SK-N-SH treated with all-trans-retinoic acid at 6 μM for 48 hours (cell line): ENCODE data around the gene ERN2.

Source experiments
- ATAC-seq: fragments of 200-7000 bp; cut with Tn5 transposase; 3 replicates; pipeline ENCODE4 v1.9.1; 2020; ENCODE audit warnings: mild to moderate bottlenecking, moderate library complexity
- ARNTL ChIP-seq: fragments of 450-650 bp; formaldehyde crosslinking; IDR thresholded peaks from 2 replicates; pipeline ENCODE4 v1.5.0; 2020; ENCODE audit warnings: low read depth, mild to moderate bottlenecking, moderate library complexity, borderline replicate concordance
- GLIS3 ChIP-seq: fragments of 250-450 bp; sonication (Bioruptor Pico); IDR thresholded peaks from 2 replicates; pipeline ENCODE4 v1.5.0; 2020; ENCODE audit warnings: mild to moderate bottlenecking, moderate library complexity
- ISL1 ChIP-seq: fragments of 250-450 bp; sonication (Bioruptor Pico); IDR thresholded peaks from 2 replicates; pipeline ENCODE4 v2.1.2; 2022; ENCODE audit warnings: mild to moderate bottlenecking, moderate library complexity
- OSR1 ChIP-seq: fragments of 250-450 bp; sonication (Bioruptor Pico); IDR thresholded peaks from 2 replicates; pipeline ENCODE4 v1.8.0; 2022; ENCODE audit warnings: moderate library complexity, mild to moderate bottlenecking, inconsistent platforms
- PPARA ChIP-seq: fragments of 250-450 bp; sonication (Bioruptor Pico); IDR thresholded peaks from 2 replicates; pipeline ENCODE4 v1.5.0; 2020; ENCODE audit warnings: mild to moderate bottlenecking, borderline replicate concordance
- TCF4 ChIP-seq: fragments of 250-450 bp; sonication (Bioruptor Pico); IDR thresholded peaks from 2 replicates; pipeline ENCODE4 v1.8.0; 2021; ENCODE audit warnings: mild to moderate bottlenecking, moderate library complexity, borderline replicate concordance
- TOX ChIP-seq: fragments of 250-450 bp; sonication (Bioruptor Pico); IDR thresholded peaks from 2 replicates; pipeline ENCODE4 v1.8.0; 2021; ENCODE audit warnings: mild to moderate bottlenecking, moderate library complexity, borderline replicate concordance
- ZFP3 ChIP-seq: fragments of 250-450 bp; sonication (Bioruptor Pico); IDR thresholded peaks from 2 replicates; pipeline ENCODE4 v1.5.0; 2020; ENCODE audit warnings: mild to moderate bottlenecking, moderate library complexity
- ZNF70 ChIP-seq: fragments of 450-650 bp; formaldehyde crosslinking; IDR thresholded peaks from 2 replicates; pipeline ENCODE4 v1.5.0; 2020; ENCODE audit warnings: mild to moderate bottlenecking, moderate library complexity
- ZNF8 ChIP-seq: fragments of 450-650 bp; formaldehyde crosslinking; IDR thresholded peaks from 2 replicates; pipeline ENCODE4 v1.5.0; 2020; ENCODE audit warnings: mild to moderate bottlenecking, moderate library complexity
- TF ChIP-seq, protein P1 (sequence below): fragments of 250-450 bp; sonication (Bioruptor Pico); IDR thresholded peaks from 2 replicates; pipeline ENCODE4 v1.5.1; 2020; ENCODE audit warnings: low read depth, mild to moderate bottlenecking, moderate library complexity
- TF ChIP-seq, protein P2 (sequence below): fragments of 250-450 bp; sonication (Bioruptor Pico); IDR thresholded peaks from 2 replicates; pipeline ENCODE4 v1.8.0; 2020; ENCODE audit warnings: mild to moderate bottlenecking, moderate library complexity, borderline replicate concordance
- TF ChIP-seq, protein P3 (sequence below): fragments of 250-450 bp; sonication (Bioruptor Pico); IDR thresholded peaks from 2 replicates; pipeline ENCODE4 v1.5.1; 2021; ENCODE audit warnings: mild to moderate bottlenecking, moderate library complexity
- TF ChIP-seq, protein P4 (sequence below): fragments of 250-450 bp; sonication (Bioruptor Pico); IDR thresholded peaks from 2 replicates; pipeline ENCODE4 v1.5.0; 2020; ENCODE audit warnings: mild to moderate bottlenecking, moderate library complexity

The ERN2 gene

DNA sequence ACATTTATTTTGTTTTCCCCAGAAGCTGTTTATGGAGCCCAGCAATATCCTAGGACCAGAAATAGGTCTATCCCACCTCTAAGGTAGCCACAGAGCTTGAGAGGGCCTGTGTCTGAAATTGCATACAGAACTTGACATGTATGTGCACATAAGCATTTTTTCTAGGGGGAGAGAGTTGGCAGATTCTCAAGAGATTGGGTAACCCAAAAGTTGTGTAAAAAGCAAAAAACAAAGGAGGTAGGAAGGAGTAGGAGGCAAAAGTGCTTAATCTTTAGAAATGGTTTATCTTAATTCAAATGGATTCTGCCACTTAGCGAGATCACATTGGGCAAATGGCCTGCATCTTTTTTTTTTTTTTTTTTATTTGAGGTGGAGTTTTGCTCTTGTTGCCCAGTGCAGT lies 30.8 kb downstream of the ERN2 start (continued):
- TF ChIP-seq, protein P1, sequence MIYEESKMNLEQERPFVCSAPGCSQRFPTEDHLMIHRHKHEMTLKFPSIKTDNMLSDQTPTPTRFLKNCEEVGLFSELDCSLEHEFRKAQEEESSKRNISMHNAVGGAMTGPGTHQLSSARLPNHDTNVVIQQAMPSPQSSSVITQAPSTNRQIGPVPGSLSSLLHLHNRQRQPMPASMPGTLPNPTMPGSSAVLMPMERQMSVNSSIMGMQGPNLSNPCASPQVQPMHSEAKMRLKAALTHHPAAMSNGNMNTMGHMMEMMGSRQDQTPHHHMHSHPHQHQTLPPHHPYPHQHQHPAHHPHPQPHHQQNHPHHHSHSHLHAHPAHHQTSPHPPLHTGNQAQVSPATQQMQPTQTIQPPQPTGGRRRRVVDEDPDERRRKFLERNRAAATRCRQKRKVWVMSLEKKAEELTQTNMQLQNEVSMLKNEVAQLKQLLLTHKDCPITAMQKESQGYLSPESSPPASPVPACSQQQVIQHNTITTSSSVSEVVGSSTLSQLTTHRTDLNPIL (CRISPR knock-in tag) = no peak
- TF ChIP-seq TOX (CRISPR knock-in tag) = no peak

DNA sequence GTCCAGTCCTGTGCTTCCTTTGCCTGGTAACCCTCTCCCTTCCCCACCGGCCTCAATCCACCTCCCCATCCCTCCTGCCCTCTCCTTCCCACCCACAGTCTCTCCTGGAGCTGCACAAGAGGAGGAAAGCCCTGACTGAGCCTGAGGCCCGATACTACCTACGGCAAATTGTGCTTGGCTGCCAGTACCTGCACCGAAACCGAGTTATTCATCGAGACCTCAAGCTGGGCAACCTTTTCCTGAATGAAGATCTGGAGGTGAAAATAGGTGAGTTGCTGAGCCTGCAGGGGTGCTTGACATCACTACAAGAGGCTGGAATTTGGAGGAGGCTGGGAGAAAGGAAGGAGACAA lies 33.1 kb downstream of the ERN2 start:
- no peak for TF ChIP-seq ZFP3 (CRISPR knock-in tag)
- no peak for TF ChIP-seq PPARA
- TF ChIP-seq TCF4 = no peak
- TF ChIP-seq GLIS3 (CRISPR knock-in tag) = no peak
- no peak for TF ChIP-seq ARNTL
- TF ChIP-seq ISL1 (CRISPR knock-in tag) = no peak
- TF ChIP-seq, protein P2, sequence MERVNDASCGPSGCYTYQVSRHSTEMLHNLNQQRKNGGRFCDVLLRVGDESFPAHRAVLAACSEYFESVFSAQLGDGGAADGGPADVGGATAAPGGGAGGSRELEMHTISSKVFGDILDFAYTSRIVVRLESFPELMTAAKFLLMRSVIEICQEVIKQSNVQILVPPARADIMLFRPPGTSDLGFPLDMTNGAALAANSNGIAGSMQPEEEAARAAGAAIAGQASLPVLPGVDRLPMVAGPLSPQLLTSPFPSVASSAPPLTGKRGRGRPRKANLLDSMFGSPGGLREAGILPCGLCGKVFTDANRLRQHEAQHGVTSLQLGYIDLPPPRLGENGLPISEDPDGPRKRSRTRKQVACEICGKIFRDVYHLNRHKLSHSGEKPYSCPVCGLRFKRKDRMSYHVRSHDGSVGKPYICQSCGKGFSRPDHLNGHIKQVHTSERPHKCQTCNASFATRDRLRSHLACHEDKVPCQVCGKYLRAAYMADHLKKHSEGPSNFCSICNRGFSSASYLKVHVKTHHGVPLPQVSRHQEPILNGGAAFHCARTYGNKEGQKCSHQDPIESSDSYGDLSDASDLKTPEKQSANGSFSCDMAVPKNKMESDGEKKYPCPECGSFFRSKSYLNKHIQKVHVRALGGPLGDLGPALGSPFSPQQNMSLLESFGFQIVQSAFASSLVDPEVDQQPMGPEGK (CRISPR knock-in tag) = no peak
- TF ChIP-seq, protein P3, sequence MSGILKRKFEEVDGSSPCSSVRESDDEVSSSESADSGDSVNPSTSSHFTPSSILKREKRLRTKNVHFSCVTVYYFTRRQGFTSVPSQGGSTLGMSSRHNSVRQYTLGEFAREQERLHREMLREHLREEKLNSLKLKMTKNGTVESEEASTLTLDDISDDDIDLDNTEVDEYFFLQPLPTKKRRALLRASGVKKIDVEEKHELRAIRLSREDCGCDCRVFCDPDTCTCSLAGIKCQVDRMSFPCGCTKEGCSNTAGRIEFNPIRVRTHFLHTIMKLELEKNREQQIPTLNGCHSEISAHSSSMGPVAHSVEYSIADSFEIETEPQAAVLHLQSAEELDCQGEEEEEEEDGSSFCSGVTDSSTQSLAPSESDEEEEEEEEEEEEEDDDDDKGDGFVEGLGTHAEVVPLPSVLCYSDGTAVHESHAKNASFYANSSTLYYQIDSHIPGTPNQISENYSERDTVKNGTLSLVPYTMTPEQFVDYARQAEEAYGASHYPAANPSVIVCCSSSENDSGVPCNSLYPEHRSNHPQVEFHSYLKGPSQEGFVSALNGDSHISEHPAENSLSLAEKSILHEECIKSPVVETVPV (CRISPR knock-in tag) = no peak
- TF ChIP-seq, all 23 proteins: peak for 0

DNA sequence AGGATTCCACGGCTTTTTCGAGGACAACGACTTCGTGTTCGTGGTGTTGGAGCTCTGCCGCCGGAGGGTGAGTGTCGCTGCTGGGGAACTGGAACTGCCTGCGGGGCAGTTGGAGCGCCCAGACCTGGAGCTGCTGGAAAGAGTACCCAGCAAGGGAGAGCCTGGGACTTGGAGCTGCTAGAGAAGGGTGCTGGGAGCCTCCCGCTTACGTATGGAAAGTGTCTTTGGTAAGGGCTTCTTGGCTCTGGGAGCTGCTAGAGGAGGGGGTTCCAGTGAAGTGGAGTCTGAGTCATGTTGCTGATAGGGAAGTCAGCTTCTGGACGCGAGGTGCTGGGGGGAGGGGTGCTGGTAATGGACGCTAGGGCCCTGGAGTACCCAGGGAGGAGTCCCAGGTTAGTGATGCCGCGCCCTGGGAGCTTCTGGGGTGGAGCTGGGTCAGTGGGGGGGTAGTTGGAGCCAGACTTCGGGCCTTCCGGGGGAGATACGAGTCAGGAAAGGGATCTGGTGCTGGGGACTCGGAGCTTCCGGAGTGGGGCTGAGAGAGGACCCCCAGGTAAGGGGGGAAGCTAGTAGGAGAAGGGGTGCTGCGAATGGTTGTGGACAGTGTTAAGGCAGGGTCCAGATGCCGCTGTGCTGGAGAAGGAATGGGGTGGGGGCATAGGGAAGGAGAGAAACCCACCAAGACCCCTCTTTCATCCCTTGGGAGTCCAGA lies 33.6 kb downstream of the ERN2 start:
- TF ChIP-seq TCF4 (no peak), ZNF70 (CRISPR knock-in tag) (no peak), OSR1 (no peak), ARNTL (no peak), ISL1 (CRISPR knock-in tag) (no peak), ZFP3 (CRISPR knock-in tag) (no peak), GLIS3 (CRISPR knock-in tag) (no peak)
- TF ChIP-seq, protein P1 (CRISPR knock-in tag) = no peak
- TF ChIP-seq, protein P3 (CRISPR knock-in tag) = no peak
- TF ChIP-seq, protein P4, sequence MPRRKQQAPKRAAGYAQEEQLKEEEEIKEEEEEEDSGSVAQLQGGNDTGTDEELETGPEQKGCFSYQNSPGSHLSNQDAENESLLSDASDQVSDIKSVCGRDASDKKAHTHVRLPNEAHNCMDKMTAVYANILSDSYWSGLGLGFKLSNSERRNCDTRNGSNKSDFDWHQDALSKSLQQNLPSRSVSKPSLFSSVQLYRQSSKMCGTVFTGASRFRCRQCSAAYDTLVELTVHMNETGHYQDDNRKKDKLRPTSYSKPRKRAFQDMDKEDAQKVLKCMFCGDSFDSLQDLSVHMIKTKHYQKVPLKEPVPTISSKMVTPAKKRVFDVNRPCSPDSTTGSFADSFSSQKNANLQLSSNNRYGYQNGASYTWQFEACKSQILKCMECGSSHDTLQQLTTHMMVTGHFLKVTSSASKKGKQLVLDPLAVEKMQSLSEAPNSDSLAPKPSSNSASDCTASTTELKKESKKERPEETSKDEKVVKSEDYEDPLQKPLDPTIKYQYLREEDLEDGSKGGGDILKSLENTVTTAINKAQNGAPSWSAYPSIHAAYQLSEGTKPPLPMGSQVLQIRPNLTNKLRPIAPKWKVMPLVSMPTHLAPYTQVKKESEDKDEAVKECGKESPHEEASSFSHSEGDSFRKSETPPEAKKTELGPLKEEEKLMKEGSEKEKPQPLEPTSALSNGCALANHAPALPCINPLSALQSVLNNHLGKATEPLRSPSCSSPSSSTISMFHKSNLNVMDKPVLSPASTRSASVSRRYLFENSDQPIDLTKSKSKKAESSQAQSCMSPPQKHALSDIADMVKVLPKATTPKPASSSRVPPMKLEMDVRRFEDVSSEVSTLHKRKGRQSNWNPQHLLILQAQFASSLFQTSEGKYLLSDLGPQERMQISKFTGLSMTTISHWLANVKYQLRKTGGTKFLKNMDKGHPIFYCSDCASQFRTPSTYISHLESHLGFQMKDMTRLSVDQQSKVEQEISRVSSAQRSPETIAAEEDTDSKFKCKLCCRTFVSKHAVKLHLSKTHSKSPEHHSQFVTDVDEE = no peak
- peak; percentile 45 for ATAC-seq

More for the DNA sequence above, 33.1 kb downstream of the ERN2 start:
- no peak for ATAC-seq

DNA sequence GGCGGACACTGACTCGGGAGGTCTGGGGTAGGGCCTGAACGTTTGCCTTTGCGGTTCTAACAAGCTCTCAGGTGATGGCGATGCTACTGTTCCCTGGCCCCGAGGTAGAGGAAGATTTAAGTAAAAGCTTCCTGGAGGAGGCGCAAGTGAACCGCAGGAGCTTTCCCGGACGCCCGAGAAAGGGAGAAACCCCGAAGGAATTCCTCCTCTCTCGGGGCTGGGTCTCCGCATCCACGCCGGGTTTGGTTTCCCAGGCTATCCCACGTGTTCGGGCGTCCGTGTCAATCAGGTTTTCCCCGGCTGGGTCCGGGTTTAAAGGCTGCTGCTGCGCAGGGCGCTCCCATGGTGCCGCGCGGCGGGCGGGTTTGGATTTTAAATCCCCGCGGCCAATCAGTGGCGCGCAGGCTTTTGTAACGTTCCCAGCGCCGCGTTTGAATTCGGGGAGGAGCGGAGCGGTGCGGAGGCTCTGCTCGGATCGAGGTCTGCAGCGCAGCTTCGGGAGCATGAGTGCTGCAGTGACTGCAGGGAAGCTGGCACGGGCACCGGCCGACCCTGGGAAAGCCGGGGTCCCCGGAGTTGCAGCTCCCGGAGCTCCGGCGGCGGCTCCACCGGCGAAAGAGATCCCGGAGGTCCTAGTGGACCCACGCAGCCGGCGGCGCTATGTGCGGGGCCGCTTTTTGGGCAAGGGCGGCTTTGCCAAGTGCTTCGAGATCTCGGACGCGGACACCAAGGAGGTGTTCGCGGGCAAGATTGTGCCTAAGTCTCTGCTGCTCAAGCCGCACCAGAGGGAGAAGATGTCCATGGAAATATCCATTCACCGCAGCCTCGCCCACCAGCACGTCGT lies 34.4 kb downstream of the ERN2 start, which contains the start of gene PLK1:
PLK1 (plus strand) TSS at position 460 of the 844 bp plus-strand sequence; CDS start at position 504, 44 bp downstream.
- ATAC-seq = peak; percentile 97
- TF ChIP-seq GLIS3 (CRISPR knock-in tag) (no peak), ZNF8 (no peak)
- TF ChIP-seq, protein P1 (CRISPR knock-in tag) = no peak
